ENCODE data around the gene THAP11.
"Not testable (repeated sequence)": the region's sequence is repeated elsewhere in the genome, so short reads cannot be mapped to it uniquely, and the experiment has no call there.

Gene THAP11

GRCh38 chr16:67864044-67864443 is 21.9 kb downstream of the THAP11 start:
- DNase-seq = not testable (repeated sequence)

GRCh38 chr16:67864594-67864993 is 22.5 kb downstream of the THAP11 start:
- DNase-seq = no peak

DNA sequence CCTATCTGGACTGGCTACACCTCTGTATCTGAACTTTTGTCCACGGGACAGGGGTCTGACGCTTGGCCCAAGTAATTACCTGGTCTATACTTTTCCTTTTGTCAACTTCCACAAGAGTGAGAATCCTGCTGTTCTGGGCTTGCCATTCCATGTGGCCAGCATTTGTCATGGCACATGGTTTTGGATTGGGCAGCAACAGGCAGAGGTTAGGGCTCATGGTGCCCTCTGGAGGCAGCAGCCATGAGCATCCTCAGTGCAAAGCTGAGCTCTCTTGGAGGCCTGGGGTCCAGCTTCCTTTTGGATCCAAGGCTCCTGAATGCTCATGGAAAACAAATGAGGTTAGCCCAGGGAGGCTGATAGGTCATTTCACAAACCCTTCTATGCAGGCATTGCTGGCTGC is 23.2 kb downstream of the THAP11 start:
- DNase-seq = no peak

DNA sequence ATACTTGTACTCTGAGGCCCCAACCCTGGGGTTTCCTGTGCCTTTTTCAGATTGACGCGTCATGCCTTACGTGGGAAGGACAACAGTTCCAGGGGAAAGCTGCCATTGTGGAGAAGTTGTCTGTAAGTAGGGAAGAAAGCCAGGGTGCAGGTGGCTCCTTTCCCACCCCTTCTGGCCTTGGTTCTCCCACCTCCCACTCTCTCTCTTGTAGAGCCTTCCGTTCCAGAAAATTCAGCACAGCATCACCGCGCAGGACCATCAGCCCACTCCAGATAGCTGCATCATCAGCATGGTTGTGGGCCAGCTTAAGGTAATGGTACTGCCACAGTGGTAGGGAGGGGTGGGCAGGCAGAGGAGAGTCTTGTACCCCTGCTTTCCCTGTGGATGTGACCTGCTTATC is 26.2 kb downstream of the THAP11 start:
- no peak for DNase-seq

GRCh38 chr16:67869653-67870052 is 27.5 kb downstream of the THAP11 start:
- no peak for DNase-seq

- DNase-seq = no peak
Measured at GRCh38 chr16:67871256-67871655, 29.1 kb downstream of the THAP11 start.

DNA sequence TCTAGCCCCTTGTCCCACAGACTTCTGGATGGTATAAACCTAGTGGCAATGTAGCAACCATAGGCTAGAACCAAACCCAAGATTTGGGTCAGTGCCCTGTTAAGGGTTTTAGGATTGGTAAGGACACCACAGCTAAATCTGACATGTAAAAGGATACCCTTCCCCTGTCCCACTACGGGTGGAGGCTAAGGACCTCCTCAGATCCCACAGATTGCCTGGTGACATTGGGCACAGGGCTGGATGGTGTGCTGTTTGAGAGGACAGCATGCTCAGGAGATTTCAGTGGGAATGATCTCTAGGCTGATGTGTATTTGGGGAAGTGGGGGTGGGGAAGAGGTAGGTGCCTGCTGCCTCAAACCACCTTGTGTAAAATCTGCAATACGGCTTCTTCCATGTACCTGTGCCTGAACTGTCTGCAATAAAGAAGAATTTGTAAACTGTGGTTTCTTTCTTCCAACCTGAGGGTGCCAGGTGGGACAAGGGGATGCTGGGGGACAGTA is 30.1 kb downstream of the THAP11 start:
- no peak for DNase-seq

GRCh38 chr16:67872631-67873434 is 30.7 kb downstream of the THAP11 start, which contains the start of gene EDC4:
Gene EDC4, plus strand, starts transcription at chr16:67873052. Its CDS starts 210 bp downstream, at chr16:67873262.
- peak; percentile 42 for DNase-seq

DNA sequence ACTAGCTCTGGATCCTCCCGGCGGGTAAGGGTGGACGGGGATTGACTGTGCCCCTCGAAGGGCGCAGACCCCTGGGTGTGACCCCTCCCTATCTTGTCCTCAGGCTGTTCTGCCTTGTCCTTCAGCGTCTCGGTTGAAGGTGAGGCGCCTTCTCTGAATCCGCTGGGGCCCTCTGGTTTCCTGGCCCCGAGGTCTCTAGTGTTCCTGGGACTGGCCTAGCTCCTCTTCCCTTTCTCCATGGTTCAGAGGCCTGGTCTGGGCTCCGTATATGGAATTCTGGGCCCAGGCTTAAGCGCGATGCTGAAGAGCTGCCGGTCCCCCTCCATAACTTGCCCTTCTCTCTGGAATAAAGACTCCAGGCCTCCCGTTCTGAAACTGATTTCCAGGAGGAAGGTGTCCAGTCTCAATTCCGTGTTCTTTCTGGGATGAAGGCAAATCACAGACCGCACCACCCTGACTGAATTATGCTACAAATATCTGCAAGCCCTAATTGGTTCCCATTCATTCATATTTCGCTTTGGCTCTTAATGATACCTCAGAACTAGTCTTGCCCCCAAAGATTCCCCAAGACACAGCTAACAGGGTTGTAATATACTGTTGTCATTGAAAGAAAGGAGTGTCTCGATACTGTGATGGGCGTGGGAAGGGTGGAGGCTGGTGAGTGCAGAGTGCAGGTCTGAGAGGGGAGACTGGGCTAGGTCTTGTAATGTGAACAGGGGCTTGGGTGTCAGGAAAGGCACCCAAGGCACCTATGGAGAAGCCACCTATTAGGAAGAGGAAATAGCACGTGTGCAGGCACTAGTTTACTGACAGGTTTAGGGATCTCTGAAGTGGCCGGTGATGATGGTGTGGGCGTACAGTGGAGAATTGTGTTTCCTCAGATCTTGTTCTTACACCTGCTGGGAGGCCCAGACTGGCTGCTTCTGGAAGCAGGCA is 31.6 kb downstream of the THAP11 start:
- DNase-seq = no peak

DNA sequence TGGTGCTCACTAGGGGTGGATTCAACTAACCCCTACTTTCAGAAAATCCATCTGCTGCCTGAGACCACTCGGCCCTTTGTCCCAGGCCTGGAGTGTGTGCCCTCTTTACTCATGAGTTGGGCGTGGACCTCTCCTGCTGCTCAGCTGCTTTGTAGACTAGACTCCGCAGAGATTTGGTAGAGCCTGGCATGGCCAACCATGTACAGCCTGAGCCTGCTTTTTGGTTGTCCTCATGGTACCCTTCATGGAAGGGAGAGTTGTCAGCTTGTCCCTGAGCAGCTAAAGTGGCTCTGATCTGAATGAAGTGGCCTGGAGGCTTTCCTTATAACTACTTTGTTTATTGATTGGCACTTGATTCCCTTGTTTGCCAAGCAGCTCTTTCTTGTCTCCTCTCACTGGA is 32.3 kb downstream of the THAP11 start:
- DNase-seq = no peak

- DNase-seq = no peak
Measured at GRCh38 chr16:67877064-67877463, 34.9 kb downstream of the THAP11 start.

DNA sequence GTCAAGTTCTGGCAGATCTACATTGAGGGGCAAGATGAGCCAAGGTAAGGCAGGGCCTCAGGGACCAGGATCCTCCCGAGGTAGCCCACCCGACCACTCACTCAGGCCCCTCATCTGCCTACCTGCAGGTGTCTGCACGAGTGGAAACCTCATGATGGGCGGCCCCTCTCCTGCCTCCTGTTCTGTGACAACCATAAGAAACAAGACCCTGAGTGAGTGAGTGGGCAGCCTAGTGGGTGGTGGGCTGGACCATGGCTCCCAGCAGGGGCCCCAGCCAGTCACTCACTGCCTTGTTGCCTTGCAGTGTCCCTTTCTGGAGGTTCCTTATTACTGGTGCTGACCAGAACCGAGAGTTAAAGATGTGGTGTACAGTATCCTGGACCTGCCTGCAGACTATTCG is 36.1 kb downstream of the THAP11 start:
- no peak for DNase-seq

GRCh38 chr16:67878846-67879245 is 36.7 kb downstream of the THAP11 start:
- DNase-seq = no peak

DNA sequence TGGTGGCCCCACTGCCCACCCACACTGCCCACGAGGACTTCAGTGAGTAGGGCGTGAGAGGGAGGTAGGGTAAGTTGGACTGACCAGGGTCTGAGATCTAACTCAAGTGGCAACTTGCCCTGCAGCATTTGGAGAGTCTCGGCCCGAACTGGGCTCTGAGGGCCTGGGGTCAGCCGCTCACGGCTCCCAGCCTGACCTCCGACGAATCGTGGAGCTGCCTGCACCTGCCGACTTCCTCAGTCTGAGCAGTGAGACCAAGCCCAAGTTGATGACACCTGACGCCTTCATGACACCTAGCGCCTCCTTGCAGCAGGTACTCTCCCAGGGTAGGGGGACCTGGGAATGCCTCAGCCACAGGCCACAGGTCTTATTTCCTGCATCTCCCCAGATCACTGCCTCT is 37.3 kb downstream of the THAP11 start:
- DNase-seq = no peak

GRCh38 chr16:67879936-67880335 is 37.8 kb downstream of the THAP11 start:
- DNase-seq = no peak

DNA sequence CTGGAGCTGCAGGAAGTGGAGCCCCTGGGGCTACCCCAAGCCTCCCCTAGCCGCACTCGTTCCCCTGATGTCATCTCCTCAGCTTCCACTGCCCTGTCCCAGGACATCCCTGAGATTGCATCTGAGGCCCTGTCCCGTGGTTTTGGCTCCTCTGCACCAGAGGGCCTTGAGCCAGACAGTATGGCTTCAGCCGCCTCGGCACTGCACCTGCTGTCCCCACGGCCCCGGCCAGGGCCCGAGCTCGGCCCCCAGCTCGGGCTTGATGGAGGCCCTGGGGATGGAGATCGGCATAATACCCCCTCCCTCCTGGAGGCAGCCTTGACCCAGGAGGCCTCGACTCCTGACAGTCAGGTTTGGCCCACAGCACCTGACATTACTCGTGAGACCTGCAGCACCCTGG is 38.5 kb downstream of the THAP11 start:
- DNase-seq = no peak

GRCh38 chr16:67881621-67882161 is 39.6 kb downstream of the THAP11 start:
- DNase-seq = no peak

- no peak for DNase-seq
Measured at GRCh38 chr16:67882374-67883145, 40.4 kb downstream of the THAP11 start.

DNA sequence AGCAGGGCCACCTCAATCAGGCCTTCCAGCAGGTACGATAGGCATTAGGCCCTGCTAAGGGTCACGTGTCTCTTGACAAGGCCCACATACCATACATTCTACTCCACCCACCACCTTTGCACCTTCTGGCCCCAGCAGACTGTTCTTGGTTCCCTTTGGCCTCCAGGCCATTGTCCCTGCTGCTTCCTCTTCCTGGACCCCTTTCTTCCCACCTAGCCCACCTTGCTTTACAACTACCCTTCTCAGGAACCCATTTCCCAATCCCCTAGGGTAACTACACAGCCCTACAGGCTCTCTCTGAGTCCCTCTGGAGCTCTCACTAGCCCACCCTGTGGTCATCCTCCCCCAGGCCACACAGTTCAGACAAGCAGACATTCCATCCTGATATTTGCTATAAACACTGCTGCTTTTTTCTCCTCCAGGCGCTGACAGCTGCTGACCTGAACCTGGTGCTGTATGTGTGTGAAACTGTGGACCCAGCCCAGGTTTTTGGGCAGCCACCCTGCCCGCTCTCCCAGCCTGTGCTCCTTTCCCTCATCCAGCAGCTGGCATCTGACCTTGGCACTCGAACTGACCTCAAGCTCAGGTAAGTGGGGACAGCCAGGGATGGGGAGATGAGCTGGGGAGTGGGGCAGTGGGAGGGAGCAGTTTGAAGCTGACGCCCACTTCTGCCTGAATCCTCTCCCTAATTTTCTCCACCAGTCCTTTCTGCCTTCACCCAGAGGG is 41.2 kb downstream of the THAP11 start:
- no peak for DNase-seq

GRCh38 chr16:67883872-67884261 is 41.7 kb downstream of the THAP11 start:
- DNase-seq = peak; percentile 4

GRCh38 chr16:67884684-67885083 is 42.6 kb downstream of the THAP11 start, which contains the start of gene NRN1L:
Gene NRN1L, plus strand, starts transcription at chr16:67884885. Its CDS starts 19 bp downstream, at chr16:67884904.
- DNase-seq = no peak

DNA sequence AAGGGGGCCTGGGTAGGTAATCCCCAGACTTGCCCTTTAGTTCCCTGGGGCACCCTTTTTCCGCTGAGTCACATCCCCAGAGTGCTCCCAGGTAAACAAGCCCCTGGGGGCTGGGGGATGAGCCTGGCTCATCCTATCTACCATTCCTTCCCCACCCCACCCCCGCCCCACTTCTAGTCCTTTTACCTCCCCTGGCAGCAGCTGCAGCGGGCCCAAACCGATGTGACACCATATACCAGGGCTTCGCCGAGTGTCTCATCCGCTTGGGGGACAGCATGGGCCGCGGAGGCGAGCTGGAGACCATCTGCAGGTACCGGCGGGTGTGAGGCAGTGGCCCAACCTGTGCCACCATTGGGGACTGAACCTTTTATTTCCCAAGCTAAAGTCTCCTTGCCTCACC is 43.4 kb downstream of the THAP11 start:
- DNase-seq = no peak
